HG03354 (cell line): ENCODE data around the gene GGA1.
A peak's percentile ranks its signal among the peaks of the same experiment; 100 is the strongest.
"Not testable (repeated sequence)": the region's sequence is repeated elsewhere in the genome, so short reads cannot be mapped to it uniquely, and the experiment has no call there.

Experiments used
- ATAC-seq: cut with Tn5 transposase; IDR thresholded peaks from one replicate; pipeline ENCODE4 v1.9.1; 2021; ENCODE audit warnings: mild to moderate bottlenecking; ENCODE audit not compliant: unreplicated experiment, poor library complexity, severe bottlenecking

The GGA1 gene

DNA sequence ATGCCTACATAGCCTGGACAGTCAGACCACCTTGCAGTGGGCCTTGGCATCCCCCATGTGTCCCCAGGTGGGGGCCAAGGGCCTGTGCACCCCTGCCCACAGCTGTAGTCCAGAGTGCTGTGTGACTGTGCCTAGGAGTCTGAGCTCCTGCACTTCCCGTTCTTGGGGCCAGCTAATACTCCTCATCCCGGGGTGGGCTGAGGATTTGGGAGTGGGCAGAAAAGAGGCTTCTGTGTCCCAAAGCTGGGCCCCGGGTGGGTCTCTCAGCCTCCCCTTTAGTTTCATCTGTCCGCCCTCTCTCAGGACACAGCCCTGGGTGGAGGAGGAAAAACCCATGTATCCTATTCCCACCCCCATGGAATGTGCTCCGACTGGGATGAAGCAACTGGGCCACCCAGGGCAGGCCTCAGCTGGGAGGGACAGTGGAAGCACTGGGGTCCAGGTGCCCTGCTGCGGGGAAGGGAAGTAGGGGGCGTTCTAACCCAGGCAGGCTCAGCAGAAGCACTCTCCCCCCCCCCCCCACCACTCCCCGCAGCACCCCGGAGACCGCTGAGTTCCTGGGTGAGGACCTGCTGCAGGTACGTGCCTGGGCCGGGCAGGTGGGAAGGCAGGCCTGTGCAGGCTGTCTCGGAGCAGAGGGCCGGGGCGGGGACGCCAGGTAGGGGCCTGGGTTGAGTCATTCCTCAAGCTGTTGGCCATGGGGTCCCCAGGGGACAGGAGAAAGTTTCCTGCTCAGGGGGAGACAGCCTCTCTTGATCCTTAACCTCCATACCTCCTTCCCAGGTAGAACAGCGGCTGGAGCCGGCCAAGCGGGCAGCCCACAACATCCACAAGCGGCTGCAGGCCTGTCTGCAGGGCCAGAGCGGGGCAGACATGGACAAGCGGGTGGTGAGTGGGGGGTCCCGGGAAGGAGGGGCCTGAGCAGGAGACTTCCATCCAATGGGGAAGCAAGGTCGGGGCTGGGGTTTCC, 32.2 kb downstream of the GGA1 start:
- no peak for ATAC-seq

DNA sequence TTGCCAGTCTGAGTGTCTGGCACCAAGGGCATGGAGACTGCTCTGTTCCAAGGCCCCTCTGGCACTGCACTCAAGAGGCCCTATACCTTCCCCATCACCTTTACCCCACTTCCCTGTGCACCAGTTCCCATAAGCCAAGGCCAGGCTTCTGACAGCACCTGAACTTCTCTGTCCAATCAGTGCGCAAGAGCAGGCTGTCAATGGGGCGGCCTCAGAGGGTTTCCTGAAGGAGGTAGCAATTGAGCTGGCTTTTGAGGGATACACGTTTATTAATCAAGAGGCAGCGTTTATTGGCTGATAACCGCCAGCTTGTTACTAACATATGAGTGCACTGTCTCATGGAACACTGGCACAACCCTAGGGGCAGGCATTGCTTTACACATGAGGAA, 32.9 kb downstream of the GGA1 start:
- ATAC-seq: no peak

DNA sequence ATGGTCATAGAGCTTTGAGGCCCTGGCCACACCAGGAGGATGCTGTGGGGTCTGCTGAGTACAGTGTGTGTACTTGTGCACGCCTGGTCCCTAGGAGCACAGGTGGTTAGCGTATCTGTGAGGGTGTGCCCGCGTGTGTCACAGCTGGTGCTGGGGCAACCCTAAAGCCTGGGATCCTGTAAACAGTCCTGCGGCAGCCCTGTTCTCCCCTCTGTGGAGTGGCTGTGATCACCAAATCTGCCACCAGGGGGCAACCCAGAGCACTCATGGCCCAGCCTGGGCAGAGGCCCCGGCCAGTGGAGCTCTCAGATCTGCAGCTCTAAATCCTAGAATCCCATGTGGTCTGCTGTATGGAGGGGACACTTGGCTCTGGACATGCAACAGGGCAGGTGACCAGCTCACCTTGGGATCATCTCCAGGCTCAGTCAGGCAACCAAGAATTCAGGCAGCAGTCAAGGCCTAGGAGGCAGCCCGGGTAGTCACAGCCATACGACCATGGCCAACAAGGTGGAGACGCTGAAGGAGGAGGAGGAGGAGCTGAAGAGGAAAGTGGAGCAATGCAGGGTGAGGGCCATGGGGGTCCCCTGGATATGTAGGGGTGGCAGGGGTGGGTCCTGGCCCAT, 34.7 kb downstream of the GGA1 start:
- no peak for ATAC-seq

DNA sequence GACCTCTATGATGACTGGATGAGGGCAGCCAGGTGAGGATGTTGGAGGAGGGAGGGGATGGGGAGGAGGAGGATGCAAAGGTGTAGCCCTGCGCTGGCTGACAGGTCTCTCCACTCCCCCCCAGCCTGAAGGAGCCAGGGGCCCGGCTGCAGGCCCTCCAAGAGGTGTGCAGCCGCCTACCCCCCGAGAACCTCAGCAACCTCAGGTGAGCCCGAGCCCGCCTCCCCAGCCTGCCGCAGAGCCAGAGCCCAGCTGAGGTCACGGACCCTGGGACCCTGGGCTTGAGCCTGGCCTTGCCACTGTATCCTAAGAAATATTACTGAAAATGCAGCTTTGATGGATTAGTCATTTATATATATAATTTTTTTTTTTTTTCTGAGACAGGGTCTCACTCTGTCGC, 38.7 kb downstream of the GGA1 start:
- ATAC-seq: no peak

DNA sequence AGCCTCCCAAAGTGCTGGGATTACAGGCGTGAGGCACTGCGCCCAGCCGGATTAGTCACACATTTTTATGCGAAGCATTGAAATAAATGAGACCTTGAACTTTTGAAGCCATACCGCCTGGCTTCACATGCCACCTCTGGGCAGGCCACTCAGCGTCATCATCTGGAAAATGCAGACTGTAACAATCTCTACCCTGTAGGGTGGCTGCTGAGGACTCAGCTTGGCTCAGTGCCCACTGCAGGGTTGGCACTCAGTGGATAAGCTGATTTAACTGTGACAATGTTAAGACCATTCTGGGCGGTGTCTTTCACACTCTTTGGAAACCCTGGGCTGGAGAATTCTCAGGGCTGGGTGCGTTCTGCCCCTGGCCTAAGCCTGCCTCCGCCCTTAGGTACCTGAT, 39.3 kb downstream of the GGA1 start:
- ATAC-seq: no peak

DNA sequence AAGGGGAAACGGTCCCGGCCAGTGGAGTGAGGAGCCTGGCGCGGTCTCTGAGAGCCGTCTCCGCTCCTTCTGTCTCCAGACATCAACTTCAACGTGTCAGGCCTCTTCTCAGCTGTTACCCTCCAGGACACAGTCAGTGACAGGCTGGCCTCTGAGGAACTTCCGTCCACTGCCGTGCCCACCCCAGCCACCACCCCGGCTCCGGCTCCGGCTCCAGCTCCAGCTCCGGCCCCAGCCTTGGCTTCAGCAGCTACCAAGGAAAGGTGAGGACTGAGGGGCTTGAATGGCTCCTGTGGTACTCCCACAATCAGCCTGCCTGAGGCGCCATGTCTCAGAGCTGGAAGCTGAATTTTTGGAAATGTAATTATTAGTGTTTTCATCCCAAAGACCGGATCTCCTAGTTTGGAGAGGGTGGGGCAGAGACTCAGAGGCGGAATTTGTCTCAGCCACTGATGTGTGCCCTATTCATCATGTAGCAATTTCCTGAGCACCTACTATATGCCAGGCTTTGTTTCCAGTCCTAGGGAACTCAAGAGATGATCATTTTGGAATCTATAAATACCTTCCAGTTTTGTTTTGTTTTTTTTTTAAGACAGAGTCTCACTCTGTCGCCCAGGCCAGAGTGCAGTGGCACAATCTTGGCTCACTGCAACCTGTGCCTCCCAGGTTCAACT, 42.0 kb downstream of the GGA1 start:
- ATAC-seq: no peak

DNA sequence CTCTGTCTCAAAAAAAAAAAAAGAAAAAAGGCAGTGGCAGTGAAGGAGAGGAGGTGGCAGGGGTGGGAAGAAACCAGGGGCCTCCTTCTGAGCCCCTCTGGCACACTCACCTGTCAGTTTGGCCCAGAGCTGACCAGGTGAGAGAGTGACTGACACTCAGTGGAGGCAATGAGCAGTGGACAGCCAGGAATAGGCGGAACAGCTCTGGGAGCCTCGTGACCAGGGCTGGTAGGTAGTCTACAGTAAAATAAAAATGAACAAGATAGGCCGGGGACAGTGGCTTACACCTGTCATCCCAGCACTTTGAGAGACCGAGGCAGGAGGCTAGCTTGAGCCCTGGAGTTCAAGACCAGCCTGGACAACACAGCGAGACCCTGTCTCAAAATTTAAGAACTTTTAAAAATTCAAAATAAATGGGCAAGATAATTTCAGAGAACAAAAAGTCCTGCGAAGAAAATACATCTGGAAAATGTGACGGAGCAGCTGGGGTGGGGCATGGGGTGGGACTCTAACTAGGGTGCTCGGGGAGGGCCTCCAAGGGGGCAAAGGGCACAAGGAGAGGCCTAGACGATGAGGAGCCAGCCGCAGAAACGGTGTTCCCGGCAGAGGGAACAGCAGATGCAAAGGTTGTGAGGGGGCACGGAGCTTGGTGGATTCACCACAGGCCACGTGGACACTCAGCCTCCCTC, 46.1 kb downstream of the GGA1 start:
- no peak for ATAC-seq

DNA sequence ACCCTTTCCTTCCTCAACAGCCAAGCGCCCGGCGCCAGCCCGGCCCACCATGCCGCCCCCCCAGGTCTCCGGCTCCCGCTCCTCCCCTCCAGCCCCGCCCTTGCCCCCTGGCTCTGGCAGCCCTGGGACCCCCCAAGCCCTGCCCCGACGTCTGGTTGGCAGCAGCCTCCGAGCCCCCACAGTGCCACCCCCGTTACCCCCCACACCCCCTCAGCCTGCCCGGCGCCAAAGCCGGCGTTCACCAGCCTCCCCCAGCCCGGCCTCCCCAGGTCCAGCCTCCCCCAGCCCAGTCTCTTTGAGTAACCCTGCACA, 46.6 kb downstream of the GGA1 start:
- ATAC-seq: no peak

DNA sequence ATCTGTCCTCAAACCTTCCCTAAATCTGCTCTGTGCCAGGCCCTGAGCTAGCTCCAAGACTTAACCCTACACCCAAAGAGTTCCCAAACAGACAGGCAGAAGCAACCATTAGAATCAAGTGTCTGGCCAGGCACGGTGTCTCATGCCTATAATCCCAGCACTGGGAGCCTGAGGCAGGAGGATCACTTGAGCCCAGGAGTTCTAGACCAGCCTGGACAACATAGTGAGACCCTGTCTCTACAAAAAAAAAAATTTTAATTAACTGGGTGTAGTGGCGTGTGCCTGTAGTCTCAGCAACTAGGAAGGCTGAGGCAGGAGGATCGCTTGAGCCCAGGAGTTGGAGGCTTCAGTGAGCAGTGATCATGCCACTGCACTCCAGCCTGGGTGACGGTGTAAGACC, 47.9 kb downstream of the GGA1 start:
- not testable (repeated sequence) for ATAC-seq

DNA sequence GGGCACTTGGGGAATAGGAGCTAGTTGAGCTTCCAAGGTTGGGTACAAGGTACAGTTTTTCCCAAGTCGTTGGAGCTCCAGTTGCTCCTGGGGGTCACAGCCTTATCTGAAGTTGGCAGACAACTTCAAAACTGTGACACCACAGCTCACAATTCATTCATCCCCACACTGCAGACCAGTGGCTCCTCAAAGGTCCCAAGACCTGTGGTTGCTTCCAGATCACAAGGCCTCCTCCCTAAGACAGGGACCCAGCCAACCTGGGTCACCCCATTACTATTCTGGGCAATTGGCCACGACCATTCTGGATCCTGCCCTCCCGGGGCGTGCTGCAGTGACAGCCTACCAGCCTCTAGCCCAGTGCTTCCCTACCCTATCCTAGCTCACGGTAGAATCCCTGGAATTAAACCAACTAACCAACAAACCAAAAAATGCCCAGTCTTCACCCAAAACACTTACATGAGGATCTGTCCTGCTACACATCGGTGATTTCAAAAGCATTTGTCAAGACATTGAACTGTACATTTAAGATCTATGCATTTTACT, 49.0 kb downstream of the GGA1 start:
- ATAC-seq: no peak

DNA sequence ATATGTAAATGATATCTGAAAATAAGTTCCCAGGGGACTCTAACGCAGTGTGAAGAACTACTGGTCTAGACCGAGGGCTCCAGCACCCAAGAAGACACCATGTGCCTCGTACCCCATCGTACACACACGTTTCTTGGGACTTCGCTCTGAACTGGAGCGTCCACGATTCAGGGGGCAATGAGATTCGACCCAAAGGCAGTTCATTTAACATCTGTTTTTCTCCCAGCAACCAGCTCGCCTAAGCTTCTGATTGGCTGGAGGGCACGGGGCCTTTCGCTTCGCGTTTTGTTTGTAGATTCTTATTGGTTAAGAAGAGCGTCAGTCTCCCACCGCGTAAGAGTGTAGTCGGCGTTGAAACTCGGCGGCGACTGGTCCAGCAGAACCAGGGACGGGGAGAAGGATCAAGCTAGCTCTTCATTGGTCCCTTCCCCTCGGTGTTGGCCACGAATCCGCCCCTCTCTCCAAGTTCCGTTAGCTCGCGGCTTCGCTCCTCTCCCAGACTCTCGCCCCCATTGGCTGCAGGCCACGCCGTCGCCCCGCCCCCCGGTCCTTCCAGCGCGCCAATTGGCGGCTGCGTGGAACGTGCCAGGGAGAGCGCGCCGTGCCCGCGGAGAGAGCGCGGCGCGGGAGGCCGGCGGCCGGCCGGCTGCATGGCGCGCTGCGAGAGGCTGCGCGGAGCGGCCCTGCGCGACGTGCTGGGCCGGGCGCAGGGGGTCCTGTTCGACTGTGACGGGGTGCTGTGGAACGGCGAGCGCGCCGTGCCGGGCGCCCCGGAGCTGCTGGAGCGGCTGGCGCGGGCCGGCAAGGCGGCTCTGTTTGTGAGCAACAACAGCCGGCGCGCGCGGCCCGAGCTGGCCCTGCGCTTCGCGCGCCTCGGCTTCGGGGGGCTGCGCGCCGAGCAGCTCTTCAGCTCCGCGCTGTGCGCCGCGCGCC, 49.8 kb downstream of the GGA1 start, which contains the start of gene PDXP:
TSS of gene PDXP (plus strand) at position 591 of the 933 bp plus-strand sequence. CDS start at position 651, 60 bp downstream.
- ATAC-seq: peak; percentile 91

DNA sequence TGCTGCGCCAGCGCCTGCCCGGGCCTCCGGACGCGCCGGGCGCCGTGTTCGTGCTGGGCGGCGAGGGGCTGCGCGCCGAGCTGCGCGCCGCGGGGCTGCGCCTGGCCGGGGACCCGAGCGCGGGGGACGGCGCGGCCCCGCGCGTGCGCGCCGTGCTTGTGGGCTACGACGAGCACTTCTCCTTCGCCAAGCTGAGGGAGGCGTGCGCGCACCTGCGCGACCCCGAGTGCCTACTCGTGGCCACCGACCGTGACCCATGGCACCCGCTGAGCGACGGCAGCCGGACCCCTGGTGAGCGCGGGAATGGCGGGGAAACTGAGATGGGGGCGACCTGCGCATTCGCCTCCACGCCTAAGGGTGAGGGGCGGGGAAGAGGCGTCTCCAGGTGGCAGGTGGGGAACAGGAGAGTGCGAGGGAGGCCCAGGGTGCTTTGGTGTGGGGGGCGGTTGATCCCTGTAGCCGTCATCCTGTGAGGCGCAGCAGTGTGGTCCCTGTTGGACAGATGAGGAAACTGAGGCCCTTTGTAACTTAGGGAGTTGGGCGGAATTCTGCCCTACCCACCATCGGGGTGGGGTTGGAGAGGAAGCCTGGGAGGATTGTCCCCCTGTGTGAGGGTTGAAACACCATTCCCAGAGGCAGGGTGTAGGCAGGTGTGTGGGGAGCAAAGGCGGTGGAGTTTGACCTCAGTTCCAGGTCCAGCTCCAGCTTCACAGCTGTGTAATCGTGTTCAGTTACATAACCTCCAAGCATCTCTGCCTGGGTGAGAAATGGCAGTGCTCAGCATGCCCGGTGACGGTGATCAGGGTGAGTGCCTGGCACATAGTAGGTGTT, 50.6 kb downstream of the GGA1 start:
- peak; percentile 3 for ATAC-seq

DNA sequence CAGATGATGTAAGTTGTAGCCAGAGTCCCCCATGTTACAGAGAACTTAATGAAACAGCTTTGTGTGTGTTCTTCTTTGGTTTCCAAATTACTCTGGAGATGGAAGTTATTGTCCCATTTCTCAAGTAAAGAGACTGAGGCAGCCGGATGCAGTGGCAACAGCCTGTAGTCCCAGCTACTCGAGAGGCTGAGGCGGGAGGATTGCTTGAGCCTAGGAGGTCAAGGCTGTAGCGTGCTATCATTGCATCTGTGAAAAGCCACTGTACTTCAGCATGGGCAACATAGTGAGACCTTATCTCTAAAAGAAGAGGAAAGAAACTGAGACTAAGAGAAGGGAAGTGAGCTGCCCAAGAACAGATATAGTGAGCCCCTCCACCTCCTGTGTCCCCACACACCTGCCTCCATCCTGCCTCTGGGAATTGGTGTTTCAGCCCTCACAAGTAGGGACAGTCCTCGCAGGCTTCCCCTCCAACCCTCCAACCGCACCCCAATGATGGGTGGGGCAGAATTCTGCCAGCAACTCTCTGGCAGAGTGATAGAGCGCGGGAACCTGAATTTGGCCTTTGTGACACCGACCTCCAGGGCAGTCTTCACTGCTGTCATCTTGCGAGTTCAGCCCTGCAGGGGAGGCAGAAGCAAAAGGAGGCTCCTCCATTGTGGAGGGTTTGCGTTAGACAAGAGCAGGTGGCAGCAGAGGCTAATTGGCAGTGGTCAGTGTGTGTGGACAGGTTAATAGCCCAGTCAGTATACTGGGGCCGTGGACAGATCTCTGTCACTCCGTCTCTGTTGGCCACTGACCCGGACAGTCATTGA, 51.5 kb downstream of the GGA1 start:
- ATAC-seq: no peak

DNA sequence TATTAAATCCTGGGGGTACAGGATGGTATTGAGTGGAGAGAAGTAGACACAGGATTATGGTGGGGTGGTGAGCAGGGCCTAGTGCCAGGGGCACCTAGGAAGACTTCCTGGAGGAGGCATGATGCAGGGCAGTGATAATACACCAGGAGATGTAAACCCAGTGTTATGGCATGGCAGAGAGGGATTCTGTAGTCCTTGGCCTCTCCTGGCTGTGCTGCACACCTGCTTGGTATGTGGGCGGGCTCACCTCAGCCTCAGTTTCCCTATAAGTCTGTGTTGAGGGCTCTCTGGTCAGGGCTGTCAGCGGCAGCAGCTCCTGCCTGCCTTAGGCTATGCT, 52.0 kb downstream of the GGA1 start:
- ATAC-seq: no peak

DNA sequence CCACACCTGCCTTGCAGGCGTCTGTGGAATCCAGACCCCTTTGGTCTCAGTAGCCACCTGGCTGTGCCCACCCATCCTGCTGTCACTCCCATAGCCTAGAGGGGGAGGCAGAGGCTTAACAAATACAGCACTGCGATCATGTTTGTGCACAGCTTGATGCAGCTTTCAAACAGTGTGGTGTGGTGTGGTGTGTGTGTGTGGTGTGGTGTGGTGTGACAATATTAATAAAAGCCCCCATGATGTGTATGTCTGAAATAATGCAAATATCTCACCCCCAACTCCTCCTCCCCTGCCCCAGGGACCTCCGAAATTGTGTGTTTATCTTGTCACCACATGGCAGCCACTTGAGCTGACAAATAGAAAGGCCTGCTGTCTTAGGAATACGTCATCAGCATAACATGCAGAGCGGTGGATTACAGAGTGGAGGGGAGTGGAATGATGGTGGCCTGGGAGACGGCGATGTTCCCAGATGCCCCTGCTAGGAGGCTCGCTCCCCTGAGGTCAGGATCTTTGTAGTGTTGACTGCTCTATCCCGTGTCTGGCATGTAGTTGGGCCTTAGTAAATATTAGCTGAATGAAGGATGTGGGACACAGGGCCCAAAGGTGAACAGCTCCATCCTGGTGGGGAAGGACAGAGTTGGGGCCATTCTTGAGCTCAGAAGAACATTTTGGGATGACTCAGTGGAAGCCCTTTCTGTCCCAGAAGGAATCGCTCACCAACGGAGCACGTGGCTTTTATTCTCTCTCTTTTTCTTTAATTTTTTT, 52.7 kb downstream of the GGA1 start:
- ATAC-seq: no peak

DNA sequence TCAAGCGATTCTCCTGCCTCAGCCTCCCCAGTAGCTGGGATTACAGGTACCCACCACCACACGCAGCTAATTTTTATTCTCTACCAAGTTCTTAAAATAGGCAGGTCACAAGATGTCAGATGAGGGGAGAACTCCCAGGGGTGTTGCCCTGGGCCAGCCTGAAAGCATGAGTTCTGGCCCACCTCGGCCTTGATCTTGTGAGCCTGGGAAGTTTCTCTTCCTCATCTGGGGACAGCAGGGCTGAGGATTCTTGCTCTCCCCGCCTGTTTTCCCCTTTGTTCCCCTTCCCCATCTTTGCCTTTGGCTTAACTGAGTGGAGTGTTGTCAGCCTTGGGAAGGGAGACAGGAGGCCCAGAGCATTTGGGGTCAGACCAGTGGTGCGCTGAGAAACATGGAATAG, 53.4 kb downstream of the GGA1 start:
- no peak for ATAC-seq
